Parathyroid adenoma (tissue), 2 donors: ENCODE measurements around the gene LSAMP.

Experiments
- H2AFZ ChIP-seq: fragments of 300-600 bp; sonication (generic); one replicate; pipeline ENCODE4 v1.7.0; 2017; ENCODE audit warnings: antibody characterized with exemption, mild to moderate bottlenecking
- H3K27ac ChIP-seq: fragments of 300-600 bp; sonication (generic); one replicate; pipeline ENCODE4 v1.7.0; 2017
- H3K27me3 ChIP-seq: fragments of 300-600 bp; sonication (generic); one replicate; pipeline ENCODE4 v1.7.0; 2017; ENCODE audit warnings: low read length; ENCODE audit not compliant: control insufficient read depth, insufficient read depth
- H3K36me3 ChIP-seq: fragments of 300-600 bp; sonication (generic); one replicate; pipeline ENCODE4 v1.7.0; 2017; ENCODE audit warnings: low read length; ENCODE audit not compliant: control insufficient read depth, insufficient read depth
- H3K4me1 ChIP-seq: fragments of 300-600 bp; sonication (generic); one replicate; pipeline ENCODE4 v1.7.0; 2017; ENCODE audit warnings: control low read depth
- H3K4me2 ChIP-seq: fragments of 300-600 bp; sonication (generic); one replicate; pipeline ENCODE4 v1.7.0; 2017; ENCODE audit warnings: low read length
- H3K4me3 ChIP-seq: fragments of 300-600 bp; sonication (generic); one replicate; pipeline ENCODE4 v1.7.0; 2017; ENCODE audit warnings: low read depth, low read length
- H3K79me2 ChIP-seq: fragments of 300-600 bp; sonication (generic); one replicate; pipeline ENCODE4 v1.7.0; 2017; ENCODE audit warnings: control low read depth
- H3K9ac ChIP-seq: fragments of 300-600 bp; sonication (generic); one replicate; pipeline ENCODE4 v1.7.0; 2017; ENCODE audit warnings: mild to moderate bottlenecking
- H3K9me3 ChIP-seq: fragments of 300-600 bp; sonication (generic); one replicate; pipeline ENCODE4 v1.7.0; 2017; ENCODE audit warnings: low read length; ENCODE audit not compliant: control insufficient read depth
- TF ChIP-seq, protein P1 (sequence below): fragments of 300-600 bp; sonication (generic); IDR thresholded peaks from one replicate; pipeline ENCODE4 v1.7.0; 2017; ENCODE audit warnings: antibody characterized with exemption, mild to moderate bottlenecking
- donor health status: primary hyperparathyroidism.

LSAMP gene

DNA sequence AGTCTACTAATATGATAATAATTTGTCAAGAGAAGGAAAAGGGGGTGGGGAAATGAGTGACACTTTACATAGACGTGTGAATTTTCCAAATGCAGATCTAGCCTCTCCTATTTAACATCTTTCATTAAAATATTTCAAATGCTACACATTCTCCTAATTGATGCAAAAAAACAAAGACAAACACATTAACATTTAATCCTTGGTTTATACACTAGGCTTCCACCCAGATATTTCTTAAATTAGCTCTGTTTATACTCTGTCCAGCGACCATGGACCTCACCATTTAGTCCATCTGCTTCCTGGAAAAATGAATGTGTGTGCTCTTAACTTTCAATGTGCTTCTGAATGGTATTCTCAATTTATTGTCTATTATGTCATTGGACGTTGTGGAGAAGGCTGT is 409.9 kb downstream of the LSAMP start:
- H3K36me3 ChIP-seq, result no peaks in the 10 kb centered on the region
- no peaks in the 10 kb centered on the region for H3K27me3 ChIP-seq
- TF ChIP-seq, protein P1, sequence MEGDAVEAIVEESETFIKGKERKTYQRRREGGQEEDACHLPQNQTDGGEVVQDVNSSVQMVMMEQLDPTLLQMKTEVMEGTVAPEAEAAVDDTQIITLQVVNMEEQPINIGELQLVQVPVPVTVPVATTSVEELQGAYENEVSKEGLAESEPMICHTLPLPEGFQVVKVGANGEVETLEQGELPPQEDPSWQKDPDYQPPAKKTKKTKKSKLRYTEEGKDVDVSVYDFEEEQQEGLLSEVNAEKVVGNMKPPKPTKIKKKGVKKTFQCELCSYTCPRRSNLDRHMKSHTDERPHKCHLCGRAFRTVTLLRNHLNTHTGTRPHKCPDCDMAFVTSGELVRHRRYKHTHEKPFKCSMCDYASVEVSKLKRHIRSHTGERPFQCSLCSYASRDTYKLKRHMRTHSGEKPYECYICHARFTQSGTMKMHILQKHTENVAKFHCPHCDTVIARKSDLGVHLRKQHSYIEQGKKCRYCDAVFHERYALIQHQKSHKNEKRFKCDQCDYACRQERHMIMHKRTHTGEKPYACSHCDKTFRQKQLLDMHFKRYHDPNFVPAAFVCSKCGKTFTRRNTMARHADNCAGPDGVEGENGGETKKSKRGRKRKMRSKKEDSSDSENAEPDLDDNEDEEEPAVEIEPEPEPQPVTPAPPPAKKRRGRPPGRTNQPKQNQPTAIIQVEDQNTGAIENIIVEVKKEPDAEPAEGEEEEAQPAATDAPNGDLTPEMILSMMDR, result no peak
- no peak overlapping the region for H3K27ac ChIP-seq
- no peak overlapping the region for H2AFZ ChIP-seq
- H3K4me2 ChIP-seq, result no peak overlapping the region
- no peaks in the 10 kb centered on the region for H3K79me2 ChIP-seq
- H3K4me3 ChIP-seq, result no peak overlapping the region
- H3K4me1 ChIP-seq, result no peaks in the 10 kb centered on the region
- H3K9ac ChIP-seq, result no peak overlapping the region
- no peaks in the 10 kb centered on the region for H3K9me3 ChIP-seq

DNA sequence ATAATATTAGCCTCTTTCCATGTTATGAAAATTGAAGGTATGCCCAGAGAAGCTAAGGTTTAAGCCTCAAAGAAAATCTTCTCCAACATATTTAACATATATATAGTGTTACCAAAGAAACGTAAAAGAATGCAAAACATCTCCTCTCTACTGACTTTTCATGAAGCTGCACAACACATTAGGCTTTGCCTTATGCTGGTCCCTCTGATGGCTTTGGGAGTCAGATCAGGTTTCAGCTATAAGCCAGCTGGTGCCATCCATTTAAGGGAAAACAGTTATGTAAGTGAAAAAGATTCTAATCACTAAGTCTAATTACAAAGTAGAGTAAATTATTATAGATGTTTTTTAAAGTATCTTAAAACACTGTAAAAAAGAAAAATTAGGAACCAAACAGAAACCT is 410.5 kb downstream of the LSAMP start:
- H3K4me3 ChIP-seq, result no peak overlapping the region
- no peaks in the 10 kb centered on the region for H3K4me1 ChIP-seq
- no peak overlapping the region for H2AFZ ChIP-seq

DNA sequence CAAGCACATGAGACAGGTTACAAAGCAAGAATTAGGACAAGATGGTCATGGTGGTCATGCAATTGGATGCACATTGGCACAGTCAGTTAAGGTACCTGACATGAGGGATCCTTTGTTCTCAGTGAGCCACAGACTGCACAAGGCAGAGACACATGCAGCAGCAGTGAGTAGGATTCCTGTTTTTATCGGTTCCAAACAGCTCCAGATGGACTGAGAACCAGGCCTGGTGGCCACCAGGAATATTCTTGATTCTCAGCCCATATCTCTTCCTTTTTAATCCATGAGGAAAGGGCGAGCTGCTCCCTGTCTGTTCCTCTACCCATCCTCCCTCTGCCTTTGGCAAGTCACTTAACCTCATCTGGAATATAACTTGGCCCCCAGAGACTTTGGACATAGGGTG is 411.2 kb downstream of the LSAMP start:
- Histone ChIP-seq H3K4me3 (no peak overlapping the region), H3K9me3 (no peaks in the 10 kb centered on the region), H3K27me3 (no peaks in the 10 kb centered on the region), H3K4me2 (no peak overlapping the region), H2AFZ (no peak overlapping the region), H3K4me1 (no peaks in the 10 kb centered on the region), H3K36me3 (no peaks in the 10 kb centered on the region), H3K9ac (no peak overlapping the region), H3K27ac (no peak overlapping the region), H3K79me2 (no peaks in the 10 kb centered on the region)
- TF ChIP-seq, protein P1, result no peak

More for the DNA sequence above, 410.5 kb downstream of the LSAMP start:
- Histone ChIP-seq H3K9me3 (no peaks in the 10 kb centered on the region), H3K27ac (no peak overlapping the region), H3K9ac (no peak overlapping the region), H3K27me3 (no peaks in the 10 kb centered on the region), H3K79me2 (no peaks in the 10 kb centered on the region), H3K4me2 (no peak overlapping the region), H3K36me3 (no peaks in the 10 kb centered on the region)
- TF ChIP-seq, protein P1, result no peak

DNA sequence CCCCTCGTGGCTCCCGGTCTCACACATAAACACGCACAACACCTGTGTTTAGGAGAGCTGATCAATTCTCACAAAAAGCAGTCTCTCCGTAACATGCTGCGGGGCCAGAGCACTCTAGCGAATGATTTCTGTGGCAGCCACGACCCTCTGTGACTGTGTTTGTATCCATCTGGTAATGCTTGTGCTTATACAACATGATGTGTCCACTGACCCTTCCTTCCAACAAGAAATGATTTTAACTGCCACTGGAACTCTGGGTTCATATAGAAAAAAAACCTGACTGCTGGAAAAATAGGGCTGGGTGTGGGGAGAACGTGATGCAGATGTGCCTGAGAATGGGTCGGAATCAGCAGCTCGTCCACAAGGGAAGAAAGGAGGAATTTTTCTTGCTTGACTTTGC is 411.8 kb downstream of the LSAMP start:
- Histone ChIP-seq H2AFZ (no peak overlapping the region), H3K9ac (no peak overlapping the region), H3K4me3 (no peak overlapping the region), H3K4me1 (no peaks in the 10 kb centered on the region), H3K27ac (no peak overlapping the region), H3K4me2 (no peak overlapping the region), H3K27me3 (no peaks in the 10 kb centered on the region), H3K79me2 (no peaks in the 10 kb centered on the region), H3K36me3 (no peaks in the 10 kb centered on the region), H3K9me3 (no peaks in the 10 kb centered on the region)
- TF ChIP-seq, protein P1, result no peak

DNA sequence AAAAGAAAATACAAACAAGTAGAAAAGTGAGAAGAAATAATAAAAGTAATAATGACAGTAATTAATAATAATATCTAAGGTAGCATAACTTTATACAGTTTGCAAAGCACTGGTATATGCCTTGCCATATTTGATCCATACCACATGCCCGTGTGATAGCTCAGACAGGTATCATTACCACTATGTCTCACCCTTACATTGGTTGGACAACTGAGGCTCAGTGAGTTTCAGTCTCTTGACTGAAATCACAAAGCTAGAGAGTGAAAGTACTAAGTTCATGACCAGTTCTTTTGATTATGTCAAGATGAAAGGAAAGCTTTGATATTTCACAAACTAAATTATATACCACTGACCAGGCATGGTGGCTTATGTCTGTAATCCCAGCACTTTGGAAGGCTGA is 413.1 kb downstream of the LSAMP start:
- H3K36me3 ChIP-seq, result no peaks in the 10 kb centered on the region
- no peaks in the 10 kb centered on the region for H3K4me1 ChIP-seq
- no peaks in the 10 kb centered on the region for H3K9me3 ChIP-seq
- H3K79me2 ChIP-seq, result no peaks in the 10 kb centered on the region
- H3K27me3 ChIP-seq, result no peaks in the 10 kb centered on the region
- H3K4me2 ChIP-seq, result no peak overlapping the region
- no peak overlapping the region for H3K4me3 ChIP-seq
- H3K27ac ChIP-seq, result no peak overlapping the region
- no peak overlapping the region for H3K9ac ChIP-seq
- no peak overlapping the region for H2AFZ ChIP-seq
- TF ChIP-seq, protein P1, result no peak
